K562 (cell line): ENCODE results near the gene CHCHD5. TPM values are rescaled to one million over a fixed set of nuclear protein-coding genes. Genes with fewer than 3 reads are reported as not detected.

ENCODE experiments used
- BACH1 ChIP-seq: fragments of 200-800 bp; sonication (Bioruptor generic); IDR thresholded peaks from 2 replicates; pipeline ENCODE4 v1.6.1; 2016; ENCODE audit warnings: missing genetic modification characterization, missing compliant biosample characterization
- BRF1 ChIP-seq: IDR thresholded peaks from 3 replicates; pipeline ENCODE4 v1.6.1; 2011; ENCODE audit warnings: borderline replicate concordance, mild to moderate bottlenecking; ENCODE audit not compliant: insufficient read length; ENCODE audit errors: extremely low read depth
- FUS ChIP-seq: fragments of 200-400 bp; formaldehyde crosslinking; optimal IDR thresholded peaks from 2 replicates; pipeline ENCODE3; 2017; ENCODE audit warnings: low read depth, low read length
- POLR2H ChIP-seq: IDR thresholded peaks from 2 replicates; pipeline ENCODE4 v1.6.1; 2016; ENCODE audit warnings: missing genetic modification characterization, low read depth, mild to moderate bottlenecking, control low read depth, missing compliant biosample characterization, moderate library complexity
- PURB ChIP-seq: sonication (generic); formaldehyde crosslinking; IDR thresholded peaks from 2 replicates; pipeline ENCODE4 v1.9.0; 2021; ENCODE audit warnings: low read depth, mild to moderate bottlenecking, missing genetic modification reagents
- RBFOX2 ChIP-seq: fragments of 200-400 bp; formaldehyde crosslinking; IDR thresholded peaks from 2 replicates; pipeline ENCODE4 v1.6.1; 2017; ENCODE audit warnings: low read depth, mild to moderate bottlenecking, low read length, moderate library complexity
- SAP30 ChIP-seq: fragments of 200-600 bp; sonication (generic); IDR thresholded peaks from 2 replicates; pipeline ENCODE4 v1.6.1; 2012; ENCODE audit warnings: borderline replicate concordance, low read depth, mild to moderate bottlenecking, moderate library complexity, low read length, control low read depth, inconsistent platforms; ENCODE audit not compliant: insufficient read depth, poor library complexity, severe bottlenecking
- SMARCE1 ChIP-seq: fragments of 450-650 bp; IDR thresholded peaks from 2 replicates; pipeline ENCODE4 v1.7.1; 2016; ENCODE audit warnings: mild to moderate bottlenecking
- SPI1 ChIP-seq: IDR thresholded peaks from 2 replicates; pipeline ENCODE4 v1.6.1; 2011; ENCODE audit warnings: low read depth, low read length, control low read depth, borderline replicate concordance
- STAT5B ChIP-seq: fragments of 250-450 bp; sonication (Bioruptor Pico); IDR thresholded peaks from 2 replicates; pipeline ENCODE4 v1.8.0; 2021; ENCODE audit warnings: mild to moderate bottlenecking, inconsistent platforms
- XRCC4 ChIP-seq: IDR thresholded peaks from one replicate; pipeline ENCODE4 v1.6.1; 2011; ENCODE audit not compliant: insufficient read depth, insufficient read length; ENCODE audit errors: extremely low read depth
- ZBTB17 ChIP-seq: fragments of 450-650 bp; formaldehyde crosslinking; IDR thresholded peaks from 2 replicates; pipeline ENCODE4 v1.4.0; 2020; ENCODE audit warnings: mild to moderate bottlenecking
- ZNF507 ChIP-seq: conservative IDR thresholded peaks from 2 replicates; pipeline ENCODE4 v1.6.1; 2017; ENCODE audit warnings: missing genetic modification characterization, missing compliant biosample characterization
- ZNF551 ChIP-seq: fragments of 250-450 bp; sonication (Bioruptor Pico); IDR thresholded peaks from 2 replicates; pipeline ENCODE4 v1.5.0; 2021; ENCODE audit warnings: mild to moderate bottlenecking, moderate library complexity
- polyA plus RNA-seq, 8 experiments: library from polyadenylated mRNA; depleted of rRNA in 4 of 8; stranded (reverse) in 5 of 8; unstranded in 3 of 8; fragments of >200 nt; fragmentation: Nextera tagmentation in 2 of 8; fragmentation: Illumina TruSeq in 1 of 8; extraction: Ambion mirVana in 2 of 8; extraction: Trizol in 1 of 8; gene quantifications; 2 replicates each; pipeline versions ENCODE4 v1.2.1 to v1.2.3, GENCODE V29; 2011 to 2014; ENCODE audit warnings: inconsistent platforms in 1 of 8, missing spikeins in 1 of 8
- total RNA-seq, 7 experiments: library from RNA; depleted of rRNA in 6 of 7; stranded (reverse); fragments of >200 nt in 6 of 7; fragmentation: Illumina TruSeq in 2 of 7; extraction: Trizol in 2 of 7; gene quantifications; 2 replicates each; pipeline versions ENCODE4 v1.2.1 to v1.2.3, GENCODE V29; 2011 to 2021; ENCODE audit warnings: low replicate concordance in 1 of 7
- TF ChIP-seq, protein P1 (sequence below): sonication (generic); formaldehyde crosslinking; IDR thresholded peaks from 2 replicates; pipeline ENCODE4 v1.8.0; 2022; ENCODE audit warnings: missing genetic modification reagents, mild to moderate bottlenecking, borderline replicate concordance
- TF ChIP-seq, protein P2 (sequence below): fragments of 250-450 bp; sonication (Bioruptor Pico); IDR thresholded peaks from 2 replicates; pipeline ENCODE4 v1.8.0; 2022; ENCODE audit warnings: moderate library complexity, mild to moderate bottlenecking, inconsistent platforms
- TF ChIP-seq, protein P3 (sequence below): fragments of 250-450 bp; sonication (Bioruptor Pico); IDR thresholded peaks from 2 replicates; pipeline ENCODE4 v1.5.0; 2020; ENCODE audit warnings: mild to moderate bottlenecking
- TF ChIP-seq, protein P4 (sequence below): fragments of 450-650 bp; IDR thresholded peaks from 2 replicates; pipeline ENCODE4 v1.7.1; 2018; ENCODE audit warnings: mild to moderate bottlenecking, low read depth; ENCODE audit not compliant: partially characterized antibody

The CHCHD5 gene
- total and polyA plus RNA-seq, 9 of the 15 experiments (the other 6 are each of a cell fraction or from before 2014, with no cell fraction given), result 7.4 to 79.3 (median 33.4) TPM

- TF ChIP-seq, protein P1, sequence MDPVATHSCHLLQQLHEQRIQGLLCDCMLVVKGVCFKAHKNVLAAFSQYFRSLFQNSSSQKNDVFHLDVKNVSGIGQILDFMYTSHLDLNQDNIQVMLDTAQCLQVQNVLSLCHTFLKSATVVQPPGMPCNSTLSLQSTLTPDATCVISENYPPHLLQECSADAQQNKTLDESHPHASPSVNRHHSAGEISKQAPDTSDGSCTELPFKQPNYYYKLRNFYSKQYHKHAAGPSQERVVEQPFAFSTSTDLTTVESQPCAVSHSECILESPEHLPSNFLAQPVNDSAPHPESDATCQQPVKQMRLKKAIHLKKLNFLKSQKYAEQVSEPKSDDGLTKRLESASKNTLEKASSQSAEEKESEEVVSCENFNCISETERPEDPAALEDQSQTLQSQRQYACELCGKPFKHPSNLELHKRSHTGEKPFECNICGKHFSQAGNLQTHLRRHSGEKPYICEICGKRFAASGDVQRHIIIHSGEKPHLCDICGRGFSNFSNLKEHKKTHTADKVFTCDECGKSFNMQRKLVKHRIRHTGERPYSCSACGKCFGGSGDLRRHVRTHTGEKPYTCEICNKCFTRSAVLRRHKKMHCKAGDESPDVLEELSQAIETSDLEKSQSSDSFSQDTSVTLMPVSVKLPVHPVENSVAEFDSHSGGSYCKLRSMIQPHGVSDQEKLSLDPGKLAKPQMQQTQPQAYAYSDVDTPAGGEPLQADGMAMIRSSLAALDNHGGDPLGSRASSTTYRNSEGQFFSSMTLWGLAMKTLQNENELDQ (CRISPR knock-in tag), result no peak
- TF ChIP-seq, protein P2, sequence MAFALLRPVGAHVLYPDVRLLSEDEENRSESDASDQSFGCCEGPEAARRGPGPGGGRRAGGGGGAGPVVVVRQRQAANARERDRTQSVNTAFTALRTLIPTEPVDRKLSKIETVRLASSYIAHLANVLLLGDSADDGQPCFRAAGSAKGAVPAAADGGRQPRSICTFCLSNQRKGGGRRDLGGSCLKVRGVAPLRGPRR, result no peak
- TF ChIP-seq PURB (CRISPR knock-in tag) (no peak), STAT5B (CRISPR knock-in tag) (no peak), SAP30 (no peak), ZNF507 (tag) (no peak), SPI1 (no peak), ZBTB17 (CRISPR knock-in tag) (no peak), POLR2H (no peak), BRF1 (no peak), ZNF551 (CRISPR knock-in tag) (no peak), FUS (no peak), SMARCE1 (peak; percentile 77; the same call in 1 of the 2 replicates), XRCC4 (no peak), RBFOX2 (no peak), BACH1 (tag) (no peak)
- TF ChIP-seq, protein P3, sequence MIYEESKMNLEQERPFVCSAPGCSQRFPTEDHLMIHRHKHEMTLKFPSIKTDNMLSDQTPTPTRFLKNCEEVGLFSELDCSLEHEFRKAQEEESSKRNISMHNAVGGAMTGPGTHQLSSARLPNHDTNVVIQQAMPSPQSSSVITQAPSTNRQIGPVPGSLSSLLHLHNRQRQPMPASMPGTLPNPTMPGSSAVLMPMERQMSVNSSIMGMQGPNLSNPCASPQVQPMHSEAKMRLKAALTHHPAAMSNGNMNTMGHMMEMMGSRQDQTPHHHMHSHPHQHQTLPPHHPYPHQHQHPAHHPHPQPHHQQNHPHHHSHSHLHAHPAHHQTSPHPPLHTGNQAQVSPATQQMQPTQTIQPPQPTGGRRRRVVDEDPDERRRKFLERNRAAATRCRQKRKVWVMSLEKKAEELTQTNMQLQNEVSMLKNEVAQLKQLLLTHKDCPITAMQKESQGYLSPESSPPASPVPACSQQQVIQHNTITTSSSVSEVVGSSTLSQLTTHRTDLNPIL, result no peak
- TF ChIP-seq, protein P4, sequence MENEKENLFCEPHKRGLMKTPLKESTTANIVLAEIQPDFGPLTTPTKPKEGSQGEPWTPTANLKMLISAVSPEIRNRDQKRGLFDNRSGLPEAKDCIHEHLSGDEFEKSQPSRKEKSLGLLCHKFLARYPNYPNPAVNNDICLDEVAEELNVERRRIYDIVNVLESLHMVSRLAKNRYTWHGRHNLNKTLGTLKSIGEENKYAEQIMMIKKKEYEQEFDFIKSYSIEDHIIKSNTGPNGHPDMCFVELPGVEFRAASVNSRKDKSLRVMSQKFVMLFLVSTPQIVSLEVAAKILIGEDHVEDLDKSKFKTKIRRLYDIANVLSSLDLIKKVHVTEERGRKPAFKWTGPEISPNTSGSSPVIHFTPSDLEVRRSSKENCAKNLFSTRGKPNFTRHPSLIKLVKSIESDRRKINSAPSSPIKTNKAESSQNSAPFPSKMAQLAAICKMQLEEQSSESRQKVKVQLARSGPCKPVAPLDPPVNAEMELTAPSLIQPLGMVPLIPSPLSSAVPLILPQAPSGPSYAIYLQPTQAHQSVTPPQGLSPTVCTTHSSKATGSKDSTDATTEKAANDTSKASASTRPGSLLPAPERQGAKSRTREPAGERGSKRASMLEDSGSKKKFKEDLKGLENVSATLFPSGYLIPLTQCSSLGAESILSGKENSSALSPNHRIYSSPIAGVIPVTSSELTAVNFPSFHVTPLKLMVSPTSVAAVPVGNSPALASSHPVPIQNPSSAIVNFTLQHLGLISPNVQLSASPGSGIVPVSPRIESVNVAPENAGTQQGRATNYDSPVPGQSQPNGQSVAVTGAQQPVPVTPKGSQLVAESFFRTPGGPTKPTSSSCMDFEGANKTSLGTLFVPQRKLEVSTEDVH, result no peak
- TF ChIP-seq, all 486 proteins: peak for 40
These were observed 38.1 kb downstream of the CHCHD5 start (continued) for GRCh38 chr2:112622528-112622849.
